Vagina (tissue), 2 donors: ENCODE results near the gene POMGNT2. TPM values are rescaled to one million over a fixed set of nuclear protein-coding genes. Genes with fewer than 3 reads are reported as not detected.

Experiments
- DNase-seq, 2 donors: peaks; one replicate each; pipeline ENCODE4 v3.0.0-alpha.2; 2017; ENCODE audit errors: extremely low spot score in 2 of 2
- H3K27ac ChIP-seq: fragments of 200-600 bp; sonication (generic); one replicate; pipeline ENCODE4 v1.5.1; 2019
- H3K27me3 ChIP-seq: fragments of 200-600 bp; sonication (generic); one replicate; pipeline ENCODE4 v1.5.1; 2019
- H3K36me3 ChIP-seq, 2 donors: fragments of 200-600 bp; sonication (generic); one replicate each; pipeline ENCODE4 v1.5.1; 2017 to 2019
- H3K4me1 ChIP-seq: fragments of 200-600 bp; sonication (generic); one replicate; pipeline ENCODE4 v1.5.1; 2019
- H3K4me3 ChIP-seq, 2 donors: fragments of 200-600 bp; sonication (generic); 1 replicate in 1 of 2; 2 replicates in 1 of 2; pipeline ENCODE4 v1.5.1; 2016 to 2019
- H3K9me3 ChIP-seq: fragments of 200-600 bp; sonication (generic); one replicate; pipeline ENCODE4 v1.5.1; 2019
- CTCF ChIP-seq, 3 experiments: fragments of 450-650 bp in 2 of 3; fragments of 200-600 bp in 1 of 3; sonication (generic) in 1 of 3; IDR thresholded peaks; one replicate each; pipeline ENCODE4 v1.5.1; 2017 to 2019; ENCODE audit warnings: antibody characterized with exemption in 3 of 3, mild to moderate bottlenecking in 2 of 3, moderate library complexity in 2 of 3
- POLR2A ChIP-seq, 2 donors: fragments of 450-650 bp; IDR thresholded peaks; one replicate each; pipeline ENCODE4 v1.6.1; 2017; ENCODE audit warnings: antibody characterized with exemption in 2 of 2, mild to moderate bottlenecking in 2 of 2, moderate library complexity in 2 of 2
- POLR2AphosphoS5 ChIP-seq, 2 donors: sonication (generic); formaldehyde crosslinking; IDR thresholded peaks; one replicate each; pipeline ENCODE4 v1.9.0; 2017; ENCODE audit warnings: antibody characterized with exemption in 2 of 2, mild to moderate bottlenecking in 2 of 2, low read depth in 1 of 2; ENCODE audit not compliant: insufficient read depth in 1 of 2
- intact Hi-C: fragments of 100-400 bp; cut with DNase I; formaldehyde crosslinking; loops from one replicate; pipeline ENCODE4 v1.15.1; 2023
- total RNA-seq: library from RNA; depleted of rRNA; stranded (reverse); fragments of >200 nt; gene quantifications from one replicate; pipeline ENCODE4 v1.2.3, GENCODE V29; 2016

The POMGNT2 gene
- total RNA-seq, 1 donor from 2014 or later: 26.8 TPM

GRCh38 chr3:43034911-43035310 lies 71.0 kb downstream of the POMGNT2 start:
- TF ChIP-seq POLR2A (IDR thresholded peaks at IDR 0.05) (no peak), CTCF (IDR thresholded peaks at IDR 0.05) (no peak), POLR2AphosphoS5 (IDR thresholded peaks at IDR 0.05; ENCODE audit: insufficient read depth in 1 of 2, low read depth in 1 of 2) (no peak)

GRCh38 chr3:43034200-43034599 lies 71.7 kb downstream of the POMGNT2 start:
- peaks cover 9% of the 10 kb centered on the region for H3K4me1 ChIP-seq
- no peak overlapping the region for H3K4me3 ChIP-seq
- DNase-seq: peak; percentile 43 to 72
- no peak overlapping the region for H3K27ac ChIP-seq
- TF ChIP-seq CTCF (IDR thresholded peaks at IDR 0.05) (no peak), POLR2A (IDR thresholded peaks at IDR 0.05) (no peak), POLR2AphosphoS5 (IDR thresholded peaks at IDR 0.05; ENCODE audit: insufficient read depth in 1 of 2, low read depth in 1 of 2) (no peak)
- H3K36me3 ChIP-seq: no peaks in the 10 kb centered on the region
- no peaks in the 10 kb centered on the region for H3K9me3 ChIP-seq
- no peaks in the 10 kb centered on the region for H3K27me3 ChIP-seq
- intact Hi-C loops: no loop called here

More at GRCh38 chr3:43034911-43035310, 71.0 kb downstream of the POMGNT2 start:
- Histone ChIP-seq H3K27ac (no peak overlapping the region), H3K36me3 (no peaks in the 10 kb centered on the region), H3K4me3 (no peak overlapping the region), H3K9me3 (no peaks in the 10 kb centered on the region), H3K27me3 (no peaks in the 10 kb centered on the region), H3K4me1 (peaks cover 9% of the 10 kb centered on the region)
- peak; percentile 60 to 87 for DNase-seq
- intact Hi-C loops: no loop called here

- peak; percentile 74 to 84 for DNase-seq
- Histone ChIP-seq H3K4me1 (peaks cover 9% of the 10 kb centered on the region), H3K27me3 (no peaks in the 10 kb centered on the region), H3K4me3 (no peak overlapping the region), H3K9me3 (no peaks in the 10 kb centered on the region), H3K27ac (no peak overlapping the region), H3K36me3 (no peaks in the 10 kb centered on the region)
- TF ChIP-seq POLR2A (IDR thresholded peaks at IDR 0.05): no peak
- no peak for TF ChIP-seq CTCF (IDR thresholded peaks at IDR 0.05)
- no peak for TF ChIP-seq POLR2AphosphoS5 (IDR thresholded peaks at IDR 0.05; ENCODE audit: insufficient read depth in 1 of 2, low read depth in 1 of 2)
- intact Hi-C loops: no loop called here
These were observed 72.9 kb downstream of the POMGNT2 start for GRCh38 chr3:43032646-43033628.

GRCh38 chr3:43031889-43032545 lies 73.9 kb downstream of the POMGNT2 start:
- Histone ChIP-seq H3K4me3 (no peak overlapping the region), H3K9me3 (no peaks in the 10 kb centered on the region), H3K27ac (no peak overlapping the region), H3K27me3 (no peaks in the 10 kb centered on the region), H3K4me1 (peaks cover 9% of the 10 kb centered on the region), H3K36me3 (no peaks in the 10 kb centered on the region)
- intact Hi-C loops: no loop called here
- peak in 1 of 2 donors; percentile 77 for DNase-seq
- TF ChIP-seq POLR2A (IDR thresholded peaks at IDR 0.05) (no peak), CTCF (IDR thresholded peaks at IDR 0.05) (no peak), POLR2AphosphoS5 (IDR thresholded peaks at IDR 0.05; ENCODE audit: insufficient read depth in 1 of 2, low read depth in 1 of 2) (no peak)
